Glomerular visceral epithelial cell (primary cell): ENCODE results near the gene KIRREL3.

Source experiments
- DNase-seq: peaks from one replicate; pipeline ENCODE4 v3.0.0-alpha.2; 2016; ENCODE audit errors: extremely low spot score

KIRREL3 gene

GRCh38 chr11:127000291-127000968 is at the start of gene KIRREL3:
TSS of gene KIRREL3 (minus strand) at chr11:127000770.
- DNase-seq = peak; percentile 49

- DNase-seq = no peak
Observed at GRCh38 chr11:127050186-127050585, 49.6 kb upstream of the KIRREL3 start.

GRCh38 chr11:127049486-127049885 is 48.9 kb upstream of the KIRREL3 start:
- DNase-seq = no peak

GRCh38 chr11:127044535-127044934 is 44.0 kb upstream of the KIRREL3 start:
- DNase-seq = no peak

GRCh38 chr11:127042445-127042844 is 41.9 kb upstream of the KIRREL3 start:
- DNase-seq = no peak

- DNase-seq = no peak
Observed at GRCh38 chr11:127039591-127039990, 39.0 kb upstream of the KIRREL3 start.

GRCh38 chr11:127037596-127037995 is 37.0 kb upstream of the KIRREL3 start:
- DNase-seq = no peak

- no peak for DNase-seq
Observed at GRCh38 chr11:127037001-127037400, 36.4 kb upstream of the KIRREL3 start.

- no peak for DNase-seq
Observed at GRCh38 chr11:127035824-127036223, 35.3 kb upstream of the KIRREL3 start.

GRCh38 chr11:127034973-127035372 is 34.4 kb upstream of the KIRREL3 start:
- no peak for DNase-seq

- DNase-seq = no peak
Observed at GRCh38 chr11:127028648-127029047, 28.1 kb upstream of the KIRREL3 start.

- no peak for DNase-seq
Observed at GRCh38 chr11:127027789-127028188, 27.2 kb upstream of the KIRREL3 start.

GRCh38 chr11:127027000-127027399 is 26.4 kb upstream of the KIRREL3 start:
- no peak for DNase-seq

- DNase-seq = no peak
Observed at GRCh38 chr11:127023991-127024390, 23.4 kb upstream of the KIRREL3 start.

GRCh38 chr11:127018683-127019279 is 18.2 kb upstream of the KIRREL3 start:
- no peak for DNase-seq

GRCh38 chr11:127017482-127017881 is 16.9 kb upstream of the KIRREL3 start:
- DNase-seq = peak; percentile 80

GRCh38 chr11:127013550-127013949 is 13.0 kb upstream of the KIRREL3 start:
- DNase-seq = no peak

- DNase-seq = no peak
Observed at GRCh38 chr11:127006311-127006710, 5.7 kb upstream of the KIRREL3 start.

- peak; percentile 73 for DNase-seq
Observed at GRCh38 chr11:127003260-127003981, 2.9 kb upstream of the KIRREL3 start.

- DNase-seq = no peak
Observed at GRCh38 chr11:127002669-127003259, 2.2 kb upstream of the KIRREL3 start.

- DNase-seq = peak; percentile 16
Observed at GRCh38 chr11:127000981-127001380, 411 bp upstream of the KIRREL3 start.

GRCh38 chr11:126999366-126999765 is 1.2 kb downstream of the KIRREL3 start:
- no peak for DNase-seq

- DNase-seq = no peak
Observed at GRCh38 chr11:126997641-126998040, 2.9 kb downstream of the KIRREL3 start.
